DND-41 (cell line): Measurements from ENCODE around the gene DCBLD1.

Source experiments
- EZH2 ChIP-seq: IDR thresholded peaks from 3 replicates; pipeline ENCODE4 v1.6.1; 2012; ENCODE audit warnings: borderline replicate concordance, low read depth, mild to moderate bottlenecking, moderate library complexity, low read length, inconsistent platforms; ENCODE audit not compliant: severe bottlenecking
- TF ChIP-seq, protein P1 (sequence below): IDR thresholded peaks from 2 replicates; pipeline ENCODE4 v1.5.1; 2012; ENCODE audit warnings: borderline replicate concordance, low read length, moderate library complexity, mild to moderate bottlenecking; ENCODE audit not compliant: poor library complexity, severe bottlenecking; ENCODE audit errors: extremely low read depth

DNA sequence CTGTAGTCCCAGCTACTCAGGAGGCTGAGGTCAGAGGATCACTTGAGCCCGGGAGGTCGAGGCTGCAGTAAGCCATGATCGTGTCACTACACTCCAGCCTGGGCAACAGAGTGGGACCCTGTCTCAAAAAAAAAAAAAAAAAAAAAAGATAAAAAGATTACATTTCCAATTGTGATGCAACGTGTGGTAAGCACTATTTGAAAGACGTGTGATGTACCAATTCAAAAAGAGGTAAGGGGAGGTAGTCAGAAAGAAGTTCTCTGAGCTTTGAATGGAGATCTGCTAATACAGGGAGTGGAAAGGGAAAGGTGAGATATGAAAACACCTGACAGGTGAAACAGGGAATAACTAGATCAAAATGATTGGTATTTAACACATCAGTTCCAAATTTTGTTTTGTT lies 108.0 kb downstream of the DCBLD1 start:
- TF ChIP-seq, protein P1, sequence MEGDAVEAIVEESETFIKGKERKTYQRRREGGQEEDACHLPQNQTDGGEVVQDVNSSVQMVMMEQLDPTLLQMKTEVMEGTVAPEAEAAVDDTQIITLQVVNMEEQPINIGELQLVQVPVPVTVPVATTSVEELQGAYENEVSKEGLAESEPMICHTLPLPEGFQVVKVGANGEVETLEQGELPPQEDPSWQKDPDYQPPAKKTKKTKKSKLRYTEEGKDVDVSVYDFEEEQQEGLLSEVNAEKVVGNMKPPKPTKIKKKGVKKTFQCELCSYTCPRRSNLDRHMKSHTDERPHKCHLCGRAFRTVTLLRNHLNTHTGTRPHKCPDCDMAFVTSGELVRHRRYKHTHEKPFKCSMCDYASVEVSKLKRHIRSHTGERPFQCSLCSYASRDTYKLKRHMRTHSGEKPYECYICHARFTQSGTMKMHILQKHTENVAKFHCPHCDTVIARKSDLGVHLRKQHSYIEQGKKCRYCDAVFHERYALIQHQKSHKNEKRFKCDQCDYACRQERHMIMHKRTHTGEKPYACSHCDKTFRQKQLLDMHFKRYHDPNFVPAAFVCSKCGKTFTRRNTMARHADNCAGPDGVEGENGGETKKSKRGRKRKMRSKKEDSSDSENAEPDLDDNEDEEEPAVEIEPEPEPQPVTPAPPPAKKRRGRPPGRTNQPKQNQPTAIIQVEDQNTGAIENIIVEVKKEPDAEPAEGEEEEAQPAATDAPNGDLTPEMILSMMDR, result no peak
- TF ChIP-seq EZH2, result no peak
